Measurements from ENCODE around the gene KIF5A.

GRCh38 chr12:57511161-57511560, 38.7 kb upstream of the KIF5A start:
- TF ChIP-seq CTCF (IDR thresholded peaks at IDR 0.05) = no peak
- no peak for TF ChIP-seq POLR2A (IDR thresholded peaks at IDR 0.05)

Measured in lower leg skin (tissue), 3 donors.